Right atrium auricular region (tissue), 2 donors: ENCODE measurements around the gene TLCD1. TPM values are rescaled to one million over a fixed set of nuclear protein-coding genes. Genes with fewer than 3 reads are reported as not detected.
A peak's percentile ranks its signal among the peaks of the same experiment; 100 is the strongest.

Experiments used
- DNase-seq: peaks from one replicate; pipeline ENCODE4 v3.0.0-alpha.2; 2019; ENCODE audit warnings: low spot score
- H3K27ac ChIP-seq, 2 donors: fragments of 200-600 bp; sonication (generic); 1 replicate in 1 of 2; 2 replicates in 1 of 2; pipeline ENCODE4 v1.5.1; 2016 to 2019
- H3K27me3 ChIP-seq, 2 donors: fragments of 200-600 bp; sonication (generic); one replicate each; pipeline versions ENCODE4 v1.5.1 to v1.6.0; 2017 to 2019
- H3K36me3 ChIP-seq: fragments of 200-600 bp; sonication (generic); one replicate; pipeline ENCODE4 v1.5.1; 2016
- H3K4me1 ChIP-seq, 2 donors: fragments of 200-600 bp; sonication (generic); one replicate each; pipeline versions ENCODE4 v1.5.1 to v1.6.0; 2017 to 2019
- H3K4me3 ChIP-seq, 2 donors: fragments of 200-600 bp; sonication (generic); 1 replicate in 1 of 2; 2 replicates in 1 of 2; pipeline ENCODE4 v1.5.1; 2017 to 2019; ENCODE audit warnings: mild to moderate bottlenecking in 1 of 2, moderate library complexity in 1 of 2
- H3K9me3 ChIP-seq, 2 donors: fragments of 200-600 bp; sonication (generic); one replicate each; pipeline ENCODE4 v1.5.1; 2019
- total RNA-seq, 2 donors: library from RNA; depleted of rRNA; stranded (reverse); fragments of >200 nt; gene quantifications; one replicate each; pipeline ENCODE4 v1.1.0, GENCODE V29; 2016
- TF ChIP-seq, protein P1 (sequence below), 2 donors: fragments of 200-600 bp; sonication (generic); IDR thresholded peaks; one replicate each; pipeline ENCODE4 v1.5.1; 2019; ENCODE audit warnings: antibody characterized with exemption in 2 of 2

TLCD1 gene
- total RNA-seq, 2 donors from 2014 or later: 1.7 TPM; not detected in 1

DNA sequence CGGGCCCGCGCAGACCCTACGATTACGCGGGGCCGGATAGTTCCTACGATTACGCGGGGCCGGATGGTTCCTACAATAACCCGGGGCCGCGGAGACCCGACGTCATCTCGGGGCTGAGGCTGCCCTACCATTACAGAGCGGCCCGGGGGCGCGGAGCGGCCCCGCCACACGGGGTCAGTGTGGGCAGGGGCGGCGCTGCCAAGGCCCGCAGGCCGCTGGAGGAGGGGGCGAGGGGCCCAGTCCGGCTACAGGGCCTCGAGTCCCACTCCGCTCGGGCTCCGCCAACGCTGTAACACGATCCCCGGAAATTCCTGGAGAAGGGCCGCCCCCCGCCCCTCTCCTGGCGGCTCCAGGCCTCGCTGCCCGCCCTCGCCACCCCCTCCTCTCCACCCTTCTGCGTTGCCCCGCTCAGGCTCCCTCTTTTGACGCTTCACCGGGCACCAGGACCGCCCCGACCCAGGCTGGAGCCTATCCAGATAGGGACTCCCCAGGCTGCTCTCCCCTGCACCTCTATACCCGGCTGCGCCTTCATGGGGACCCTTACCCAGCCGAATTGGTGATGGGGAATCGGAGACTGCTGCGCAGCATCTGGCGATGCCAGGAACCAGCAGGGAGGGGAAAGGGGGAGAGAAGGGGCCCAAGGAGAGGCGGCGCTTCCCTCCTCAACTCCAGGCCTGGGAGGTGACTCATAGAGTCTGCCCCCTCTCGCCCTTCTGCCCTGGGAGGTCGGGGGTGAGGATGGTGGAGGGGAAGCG is 8.3 kb downstream of the TLCD1 start, which contains the start of gene RAB34:
Gene RAB34, minus strand, starts transcription at position 291 of the 755 bp plus-strand sequence. CDS start 602 bp downstream, outside the sequence.
- H3K4me3 ChIP-seq: peak within 1 kb of the TSS; percentile 55 to 70
- H3K27me3 ChIP-seq: no peaks in the 10 kb centered on the region
- H3K9me3 ChIP-seq: no peaks in the 10 kb centered on the region
- peaks cover 0 to 55% of the 10 kb centered on the region in 2 donors for H3K4me1 ChIP-seq
- peak within 1 kb of the TSS; percentile 91 to 92 for H3K27ac ChIP-seq
- DNase-seq: peak; percentile 86
- TF ChIP-seq, protein P1, sequence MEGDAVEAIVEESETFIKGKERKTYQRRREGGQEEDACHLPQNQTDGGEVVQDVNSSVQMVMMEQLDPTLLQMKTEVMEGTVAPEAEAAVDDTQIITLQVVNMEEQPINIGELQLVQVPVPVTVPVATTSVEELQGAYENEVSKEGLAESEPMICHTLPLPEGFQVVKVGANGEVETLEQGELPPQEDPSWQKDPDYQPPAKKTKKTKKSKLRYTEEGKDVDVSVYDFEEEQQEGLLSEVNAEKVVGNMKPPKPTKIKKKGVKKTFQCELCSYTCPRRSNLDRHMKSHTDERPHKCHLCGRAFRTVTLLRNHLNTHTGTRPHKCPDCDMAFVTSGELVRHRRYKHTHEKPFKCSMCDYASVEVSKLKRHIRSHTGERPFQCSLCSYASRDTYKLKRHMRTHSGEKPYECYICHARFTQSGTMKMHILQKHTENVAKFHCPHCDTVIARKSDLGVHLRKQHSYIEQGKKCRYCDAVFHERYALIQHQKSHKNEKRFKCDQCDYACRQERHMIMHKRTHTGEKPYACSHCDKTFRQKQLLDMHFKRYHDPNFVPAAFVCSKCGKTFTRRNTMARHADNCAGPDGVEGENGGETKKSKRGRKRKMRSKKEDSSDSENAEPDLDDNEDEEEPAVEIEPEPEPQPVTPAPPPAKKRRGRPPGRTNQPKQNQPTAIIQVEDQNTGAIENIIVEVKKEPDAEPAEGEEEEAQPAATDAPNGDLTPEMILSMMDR (IDR thresholded peaks at IDR 0.05): peak in 1 of 2 donors; percentile 61
- H3K36me3 ChIP-seq: peaks cover 37% of the 10 kb centered on the region

DNA sequence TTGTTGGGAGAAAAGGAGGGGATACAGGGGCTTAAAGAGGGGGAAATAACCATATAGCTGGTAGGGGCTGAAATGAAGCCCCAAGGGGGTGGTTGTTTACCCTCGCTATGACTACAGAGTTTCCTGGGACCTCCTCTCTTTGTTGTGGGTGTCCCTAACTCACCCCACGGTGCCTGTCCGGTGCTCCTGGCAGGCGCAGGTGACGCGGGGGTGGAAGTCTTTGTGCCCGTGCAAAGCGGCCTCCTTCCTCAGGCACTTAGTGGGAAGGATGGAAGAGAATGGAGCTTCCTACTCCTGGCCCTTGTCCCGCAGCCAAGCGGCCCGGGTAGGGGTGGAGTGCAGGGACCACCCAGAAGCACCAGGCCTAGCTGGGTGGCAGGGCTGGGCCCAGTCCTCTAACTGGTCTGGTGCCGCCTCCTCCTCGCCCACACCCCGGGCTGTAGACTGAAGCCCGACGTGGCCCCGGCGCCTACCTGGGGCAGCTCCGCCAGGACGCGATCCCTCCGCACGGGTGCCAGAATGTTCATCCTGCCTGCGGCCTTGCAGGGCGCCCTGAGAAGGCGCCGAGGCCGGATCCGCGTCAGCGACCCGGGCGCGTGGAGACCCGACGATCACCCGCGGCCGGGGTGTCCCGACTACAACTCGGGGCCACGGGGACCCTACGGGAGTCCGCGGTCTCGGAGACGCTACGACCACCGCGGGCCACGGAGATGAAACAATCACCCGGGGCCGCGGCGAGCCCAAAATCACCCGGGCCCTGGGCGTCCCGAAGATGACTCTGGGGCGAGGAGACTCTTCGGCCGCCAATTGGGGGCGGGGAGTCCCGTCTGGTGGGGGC is 9.1 kb downstream of the TLCD1 start:
- Histone ChIP-seq H3K27me3 (no peaks in the 10 kb centered on the region), H3K9me3 (no peaks in the 10 kb centered on the region), H3K36me3 (peaks cover 30% of the 10 kb centered on the region), H3K4me1 (peaks cover 0 to 58% of the 10 kb centered on the region in 2 donors), H3K4me3 (peak overlapping the region; percentile 55 to 70), H3K27ac (peak overlapping the region; percentile 91 to 92)
- TF ChIP-seq, protein P1 (IDR thresholded peaks at IDR 0.05): no peak
- DNase-seq: no peak

GRCh38 chr17:28715217-28715616 is 10.8 kb downstream of the TLCD1 start:
- Histone ChIP-seq H3K36me3 (peaks cover 18% of the 10 kb centered on the region), H3K27ac (no peak overlapping the region), H3K4me1 (peaks cover 0 to 52% of the 10 kb centered on the region in 2 donors), H3K27me3 (no peaks in the 10 kb centered on the region), H3K4me3 (no peak overlapping the region), H3K9me3 (no peaks in the 10 kb centered on the region)
- TF ChIP-seq, protein P1 (IDR thresholded peaks at IDR 0.05): no peak
- DNase-seq: no peak

DNA sequence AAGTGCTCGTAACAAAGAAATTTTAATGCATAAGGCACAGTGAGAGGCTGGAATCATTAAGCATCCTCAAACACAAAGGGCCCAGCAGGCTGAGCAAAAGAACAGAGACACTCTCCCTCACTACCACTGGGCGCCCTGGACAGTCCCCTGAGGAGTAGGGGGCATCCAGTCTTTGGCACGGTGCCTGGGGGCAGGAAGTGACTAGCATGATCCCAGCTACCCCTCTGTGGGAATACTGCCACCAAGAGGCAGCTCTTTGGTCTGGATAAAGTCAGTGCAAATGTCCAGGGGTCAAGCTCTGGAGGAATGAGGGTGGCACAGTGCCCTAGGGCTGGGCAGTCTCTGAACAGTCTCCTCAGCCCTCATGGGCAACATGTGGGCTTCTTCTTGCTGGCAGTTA is 11.8 kb downstream of the TLCD1 start:
- Histone ChIP-seq H3K9me3 (no peaks in the 10 kb centered on the region), H3K4me1 (peaks cover 0 to 56% of the 10 kb centered on the region in 2 donors), H3K4me3 (no peak overlapping the region), H3K27ac (no peak overlapping the region), H3K27me3 (no peaks in the 10 kb centered on the region), H3K36me3 (peaks cover 18% of the 10 kb centered on the region)
- TF ChIP-seq, protein P1 (IDR thresholded peaks at IDR 0.05): no peak
- no peak for DNase-seq

DNA sequence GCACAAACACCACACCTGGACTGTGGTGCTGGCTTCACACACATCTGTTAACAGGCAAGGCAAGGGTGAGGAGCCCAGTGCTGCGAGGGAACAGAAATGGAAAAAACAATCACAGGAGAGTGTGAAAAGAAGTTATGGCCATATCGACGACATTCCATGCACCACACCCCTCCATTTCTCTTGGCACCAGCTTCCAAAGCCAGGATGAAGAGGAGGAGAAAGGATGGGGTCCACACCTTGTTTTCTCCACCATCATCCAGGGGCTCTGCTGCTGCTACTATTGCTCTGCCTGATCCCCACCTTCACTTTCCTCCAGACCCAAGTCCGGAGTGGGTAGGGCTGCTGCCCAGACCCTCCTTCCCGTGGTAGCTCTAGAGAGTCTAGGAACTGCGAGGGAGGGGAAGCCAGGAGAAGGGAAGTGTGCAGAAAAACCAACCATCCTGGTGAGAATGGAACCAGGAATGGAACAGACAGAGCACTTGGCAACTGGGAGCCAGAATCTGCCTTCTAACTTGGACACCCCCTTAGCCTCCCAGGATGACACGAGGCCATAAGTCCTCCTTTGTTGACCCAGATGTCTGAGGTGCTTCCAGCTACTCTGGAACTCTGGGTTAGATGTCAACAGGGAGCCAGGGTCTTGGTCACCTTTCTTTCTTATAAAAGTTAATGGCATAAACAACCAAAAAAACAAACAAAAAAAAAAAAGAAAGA is 13.2 kb downstream of the TLCD1 start:
- no peak for DNase-seq
- H3K4me3 ChIP-seq: no peak overlapping the region
- H3K9me3 ChIP-seq: no peaks in the 10 kb centered on the region
- TF ChIP-seq, protein P1 (IDR thresholded peaks at IDR 0.05): no peak
- peaks cover 0 to 42% of the 10 kb centered on the region in 2 donors for H3K4me1 ChIP-seq
- peaks cover 18% of the 10 kb centered on the region for H3K36me3 ChIP-seq
- H3K27me3 ChIP-seq: no peaks in the 10 kb centered on the region
- peak overlapping the region in 1 of 2 donors; percentile 84 for H3K27ac ChIP-seq
